Germinal center (tissue), 1 donor: Measurements from ENCODE around the gene ACE.

Source experiments
- DNase-seq: peaks from one replicate; pipeline ENCODE4 v3.0.0; 2012; ENCODE audit warnings: mixed read lengths, low spot score

ACE gene

DNA sequence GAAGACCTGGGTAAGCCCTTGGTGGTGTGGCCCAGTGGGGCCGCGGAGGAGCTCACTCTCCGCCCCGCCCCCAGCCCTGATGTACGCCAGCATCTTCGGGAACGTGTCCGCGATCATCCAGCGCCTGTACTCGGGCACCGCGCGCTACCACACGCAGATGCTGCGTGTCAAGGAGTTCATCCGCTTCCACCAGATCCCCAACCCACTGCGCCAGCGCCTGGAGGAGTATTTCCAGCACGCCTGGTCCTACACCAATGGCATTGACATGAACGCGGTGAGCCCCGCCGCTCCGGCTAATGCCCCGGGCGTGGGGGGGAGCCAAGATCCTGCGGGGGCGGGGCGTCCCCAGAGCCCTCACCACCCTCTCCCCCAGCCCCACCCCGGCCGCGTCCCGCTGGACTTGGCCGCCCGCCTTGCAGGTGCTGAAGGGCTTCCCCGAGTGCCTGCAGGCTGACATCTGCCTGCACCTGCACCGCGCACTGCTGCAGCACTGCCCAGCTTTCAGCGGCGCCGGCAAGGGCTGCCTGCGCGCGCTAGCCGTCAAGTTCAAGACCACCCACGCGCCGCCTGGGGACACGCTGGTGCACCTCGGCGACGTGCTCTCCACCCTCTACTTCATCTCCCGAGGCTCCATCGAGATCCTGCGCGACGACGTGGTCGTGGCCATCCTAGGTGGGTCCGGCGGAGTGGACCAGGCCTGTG, 61.3 kb downstream of the ACE start:
- DNase-seq, result no peak

DNA sequence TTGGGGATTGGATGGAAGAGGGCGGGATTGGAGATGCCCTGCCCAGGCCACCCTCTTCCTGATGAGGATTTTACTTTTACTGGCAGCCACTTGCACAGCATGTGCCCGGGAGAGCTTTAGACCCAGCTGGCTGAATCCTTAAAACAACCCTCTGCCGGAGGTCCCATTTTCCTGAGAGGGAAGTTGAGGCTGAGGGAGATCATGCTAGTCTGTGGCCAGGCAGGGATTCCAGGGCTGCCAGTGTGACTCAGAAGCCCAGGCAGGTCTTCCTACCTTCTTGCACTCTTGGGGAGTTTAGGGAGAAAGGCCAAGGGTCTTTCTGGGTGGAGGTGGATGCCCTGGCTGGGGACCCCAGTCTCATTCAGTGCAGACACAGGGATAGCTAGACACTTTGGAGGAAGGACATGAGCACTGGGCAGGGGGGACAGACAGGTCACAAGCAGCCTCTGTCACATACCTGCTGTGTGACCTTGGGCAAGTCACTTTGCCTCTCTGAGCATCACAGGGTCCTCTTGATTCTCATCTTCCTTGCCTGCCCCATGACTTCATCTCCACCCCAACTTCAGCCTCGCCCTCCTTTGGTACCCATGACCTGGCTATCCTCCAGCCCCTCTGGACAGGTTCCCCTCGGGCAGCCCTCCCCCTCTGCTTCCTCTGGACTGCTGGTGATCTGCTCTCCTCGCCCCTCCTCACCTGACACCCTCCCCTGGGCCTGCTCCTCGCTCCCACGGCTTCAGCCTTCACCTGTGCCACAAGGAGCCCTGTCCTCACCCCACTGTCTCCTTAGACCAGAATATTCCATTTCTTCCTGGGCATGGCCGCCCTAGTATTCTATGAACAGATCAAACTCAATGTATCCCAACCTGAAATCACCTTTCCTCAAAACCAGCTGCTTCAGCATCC, 62.1 kb downstream of the ACE start:
- no peak for DNase-seq

DNA sequence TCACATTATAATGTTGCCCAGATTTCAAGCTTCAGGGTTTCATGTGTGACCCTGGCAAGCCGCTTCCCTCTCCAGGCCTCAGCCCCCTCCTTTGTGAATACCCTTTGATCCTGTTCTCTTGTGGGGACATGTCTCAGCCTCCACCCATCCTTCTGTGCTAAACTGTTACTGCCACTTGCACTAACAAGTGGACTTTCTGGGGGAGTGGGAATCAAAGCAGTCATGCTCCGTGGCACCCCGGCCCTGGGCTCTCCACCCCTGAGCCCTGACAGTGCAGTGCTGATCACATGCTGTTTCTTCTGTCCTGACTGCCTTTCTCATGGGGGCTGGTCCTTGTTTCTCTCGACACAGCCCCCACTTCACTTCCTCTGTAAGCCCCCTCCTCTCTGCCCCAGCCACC, 63.7 kb downstream of the ACE start:
- no peak for DNase-seq

DNA sequence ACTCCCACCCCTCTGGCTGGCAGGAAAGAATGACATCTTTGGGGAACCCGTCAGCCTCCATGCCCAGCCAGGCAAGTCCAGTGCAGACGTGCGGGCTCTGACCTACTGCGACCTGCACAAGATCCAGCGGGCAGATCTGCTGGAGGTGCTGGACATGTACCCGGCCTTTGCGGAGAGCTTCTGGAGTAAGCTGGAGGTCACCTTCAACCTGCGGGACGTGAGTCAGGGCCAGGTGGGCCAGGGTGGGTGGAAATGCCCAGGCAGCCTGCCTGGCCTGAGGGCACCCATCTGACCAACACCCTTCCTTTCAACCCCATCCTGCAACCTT, 65.3 kb downstream of the ACE start:
- DNase-seq, result no peak

DNA sequence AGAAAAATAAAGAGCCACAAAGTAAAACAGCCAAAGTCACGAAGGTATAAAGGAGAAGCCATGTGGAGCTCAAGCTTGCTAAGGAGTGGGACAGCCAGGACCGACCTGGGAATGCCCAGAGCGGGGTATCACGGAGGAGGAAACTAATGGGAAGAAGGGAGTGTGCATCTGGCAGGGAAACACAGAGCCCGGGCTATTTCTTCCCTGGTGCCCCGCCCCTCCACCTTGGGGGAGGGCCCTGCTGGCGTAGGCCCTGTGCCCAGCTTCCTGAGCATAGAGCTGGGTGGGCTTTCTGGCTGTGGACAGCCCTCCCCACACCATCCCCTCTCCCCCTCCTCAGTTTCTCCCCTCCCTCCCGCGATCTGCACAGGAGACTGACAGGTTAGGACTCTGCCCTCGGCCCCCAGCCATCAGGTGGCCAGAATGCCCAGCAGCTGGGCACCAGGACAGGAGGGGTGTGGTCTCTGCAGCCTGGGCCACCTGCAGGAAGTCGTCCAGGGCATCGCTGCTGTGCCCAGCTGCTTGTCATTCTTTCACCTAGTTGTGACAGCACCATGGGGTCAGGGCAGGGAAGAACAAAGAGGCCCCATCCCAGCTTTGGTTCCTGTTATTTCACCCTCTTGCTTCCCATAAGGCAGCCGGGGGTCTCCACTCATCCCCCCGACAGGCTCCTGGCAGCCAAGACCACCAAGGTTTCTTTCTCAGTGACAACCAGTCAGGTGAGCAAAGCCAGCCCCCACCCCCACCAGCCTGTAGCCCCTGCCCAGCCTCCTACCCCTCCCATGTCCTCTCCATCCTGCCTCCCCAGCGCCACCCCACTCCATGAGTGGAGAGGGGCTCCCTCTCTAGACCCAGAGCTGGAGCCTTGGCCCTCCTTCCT, 66.3 kb downstream of the ACE start:
- DNase-seq, result no peak

GRCh38 chr17:63543822-63544420, 67.1 kb downstream of the ACE start:
- no peak for DNase-seq

DNA sequence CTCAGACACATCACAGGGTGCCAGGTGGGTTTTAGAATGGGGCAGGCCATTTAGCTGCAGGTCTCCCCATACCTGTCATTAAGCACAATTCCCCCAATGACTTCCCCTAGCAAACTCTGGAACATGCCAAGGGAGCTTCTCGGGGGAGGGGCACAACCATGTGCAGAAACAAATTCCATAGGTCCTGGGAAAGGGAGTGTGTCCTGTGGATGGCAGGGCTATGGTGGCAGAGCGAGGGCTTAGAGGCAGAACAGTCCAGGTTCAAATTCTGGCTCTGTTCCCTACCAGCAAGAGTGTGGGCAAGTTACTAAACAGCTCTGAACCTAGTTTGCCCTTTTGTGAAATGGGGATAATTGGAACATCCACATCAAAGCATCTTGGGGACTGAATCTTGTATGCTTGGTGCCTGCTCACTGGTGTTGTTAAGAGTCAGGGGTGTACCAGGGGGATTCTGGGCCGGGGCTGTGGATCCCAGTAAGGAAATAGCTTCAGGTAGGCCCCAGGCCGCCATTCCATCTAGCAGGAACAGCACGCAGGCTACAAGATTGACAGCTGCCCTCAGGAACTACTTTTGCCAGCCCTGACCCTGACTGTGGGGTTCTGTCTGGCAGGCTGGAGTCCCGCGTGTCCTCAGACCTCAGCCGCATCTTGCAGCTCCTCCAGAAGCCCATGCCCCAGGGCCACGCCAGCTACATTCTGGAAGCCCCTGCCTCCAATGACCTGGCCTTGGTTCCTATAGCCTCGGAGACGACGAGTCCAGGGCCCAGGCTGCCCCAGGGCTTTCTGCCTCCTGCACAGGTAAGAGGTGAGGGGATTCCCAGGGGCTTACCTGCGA, 67.8 kb downstream of the ACE start:
- no peak for DNase-seq

DNA sequence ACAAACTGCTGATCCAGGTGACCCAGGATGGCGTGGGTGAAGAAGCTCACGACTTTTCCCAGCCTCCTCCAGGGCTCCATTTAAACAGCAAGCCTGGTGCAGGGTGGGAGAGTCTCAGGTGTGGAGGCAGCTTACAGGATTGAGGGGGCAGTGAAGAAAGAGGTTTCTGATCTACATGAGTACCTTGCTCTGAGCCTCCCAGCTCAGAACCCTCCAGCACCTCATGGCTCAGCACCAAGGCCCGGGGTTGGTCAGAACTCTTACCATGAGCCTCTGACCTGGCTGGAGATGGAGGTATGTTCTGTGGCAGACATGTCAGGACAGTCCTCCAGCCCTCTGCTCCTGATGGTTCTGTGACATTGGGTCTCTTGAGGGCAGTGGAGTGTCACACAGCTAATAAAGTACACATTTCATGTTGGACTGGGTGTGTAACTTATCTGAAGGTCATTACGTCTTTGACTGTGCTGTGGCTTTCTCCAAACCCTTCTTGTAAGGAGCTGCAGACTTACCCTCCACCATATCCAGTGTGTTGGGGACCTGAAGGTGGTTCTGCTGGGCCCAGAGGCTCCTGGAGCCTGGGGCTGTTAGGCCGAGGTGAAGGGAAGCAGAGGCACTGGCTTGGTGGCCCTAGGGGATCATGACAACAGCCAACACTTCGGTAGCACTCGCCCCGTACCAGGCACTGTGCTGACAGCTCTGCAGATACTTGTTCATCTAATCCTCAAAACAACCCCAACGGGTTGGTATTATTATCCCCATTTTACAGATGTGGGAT, 69.6 kb downstream of the ACE start:
- DNase-seq, result no peak

DNA sequence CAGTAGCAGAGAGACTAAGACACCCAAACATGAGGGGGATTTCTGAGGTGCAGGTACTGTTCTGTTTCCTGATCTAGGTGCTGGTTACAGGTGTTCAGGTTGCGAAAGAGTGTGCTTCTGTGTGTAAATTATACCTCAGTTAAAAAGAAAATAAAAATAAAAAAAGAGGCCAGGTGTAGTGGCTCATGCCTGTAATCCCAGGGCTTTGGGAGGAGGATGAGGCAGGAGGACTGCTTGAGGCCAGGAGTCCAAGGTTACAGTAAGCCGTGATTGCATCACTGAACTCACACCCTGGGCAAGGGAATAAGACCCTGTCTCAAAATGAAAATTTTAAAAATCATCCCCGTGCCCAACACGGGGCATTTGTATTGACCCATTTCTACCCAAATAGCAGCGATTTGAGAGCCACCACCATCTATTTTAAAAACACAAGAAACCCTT, 70.2 kb downstream of the ACE start:
- no peak for DNase-seq
